GM21360 (cell line): ENCODE data around the gene HOXC10.

Experiments
- ATAC-seq: cut with Tn5 transposase; IDR thresholded peaks from one replicate; pipeline ENCODE4 v1.9.1; 2021; ENCODE audit warnings: mild to moderate bottlenecking, moderate library complexity; ENCODE audit not compliant: unreplicated experiment

HOXC10 gene

DNA sequence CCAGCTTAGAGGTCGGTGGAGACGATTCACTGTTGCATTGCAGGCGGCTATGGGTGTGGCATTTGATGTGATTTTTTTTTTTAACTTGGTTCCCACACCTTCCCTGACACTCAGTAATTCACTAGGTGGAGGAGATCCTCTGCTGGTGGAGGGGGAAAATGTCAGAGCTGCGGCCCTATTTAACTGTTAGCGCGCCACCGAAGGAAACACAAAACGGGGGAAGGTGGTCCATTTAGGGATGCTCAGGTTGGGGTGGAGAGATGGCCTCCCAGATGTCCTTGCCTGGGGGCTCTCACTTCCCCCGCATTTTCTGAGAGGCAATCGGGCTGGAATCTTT is 34.5 kb upstream of the HOXC10 start:
- ATAC-seq: no peak

GRCh38 chr12:53950789-53951576 is 34.0 kb upstream of the HOXC10 start:
- ATAC-seq: no peak

DNA sequence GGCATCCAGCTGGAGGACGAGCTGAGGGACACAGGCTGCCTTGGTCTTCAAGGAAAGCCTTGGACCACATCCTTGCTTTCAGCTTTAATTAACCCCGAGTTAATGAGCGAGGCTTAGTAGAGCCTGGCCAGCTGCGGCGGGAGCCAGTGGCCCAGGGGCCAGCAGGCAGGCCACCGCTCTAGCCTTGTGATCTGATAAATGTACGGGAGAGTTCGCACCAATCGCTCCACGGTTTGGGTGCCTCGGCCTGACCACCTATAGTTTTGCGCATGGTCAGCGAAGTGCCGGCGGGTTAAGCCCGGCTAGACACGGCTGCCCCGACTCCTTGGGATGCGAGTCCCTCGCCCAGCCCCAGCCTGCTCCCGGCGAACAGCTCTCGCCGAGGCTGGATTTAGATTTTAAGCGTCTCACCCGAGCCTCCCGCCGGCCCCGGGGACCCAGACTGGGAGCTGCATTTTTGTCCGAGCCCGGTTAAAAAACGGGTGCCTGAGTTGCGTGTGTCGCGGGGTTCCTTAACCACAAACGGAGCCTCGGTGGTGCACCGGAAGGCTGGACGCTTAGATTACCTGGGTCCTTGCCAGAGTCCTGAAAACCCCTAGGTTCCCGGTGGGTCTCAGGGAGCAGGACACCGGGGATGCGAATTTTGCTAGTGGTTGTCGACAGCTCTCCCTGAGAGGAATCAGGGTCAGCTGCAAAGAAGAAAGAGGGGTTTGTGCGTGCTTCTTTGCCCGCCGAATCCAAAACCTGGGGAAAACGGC is 33.2 kb upstream of the HOXC10 start:
- ATAC-seq: no peak

DNA sequence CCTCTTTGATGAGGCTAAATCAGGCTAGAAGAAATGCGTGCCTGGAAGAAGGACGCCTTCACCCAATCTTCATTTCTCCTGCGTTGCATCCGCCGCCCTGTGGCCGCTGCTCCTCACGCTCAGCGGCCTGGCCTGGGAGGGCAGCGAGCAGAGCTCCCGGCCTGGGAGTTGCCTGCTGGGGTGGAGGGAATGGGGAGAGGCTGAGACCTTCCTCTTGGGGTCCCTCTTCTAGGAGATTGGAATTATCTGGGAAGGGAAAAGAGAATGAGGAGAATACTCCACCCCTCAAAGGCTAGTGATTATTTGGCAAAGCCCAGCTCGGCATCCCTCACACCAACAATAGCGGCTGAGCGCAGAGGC is 32.6 kb upstream of the HOXC10 start:
- no peak for ATAC-seq

DNA sequence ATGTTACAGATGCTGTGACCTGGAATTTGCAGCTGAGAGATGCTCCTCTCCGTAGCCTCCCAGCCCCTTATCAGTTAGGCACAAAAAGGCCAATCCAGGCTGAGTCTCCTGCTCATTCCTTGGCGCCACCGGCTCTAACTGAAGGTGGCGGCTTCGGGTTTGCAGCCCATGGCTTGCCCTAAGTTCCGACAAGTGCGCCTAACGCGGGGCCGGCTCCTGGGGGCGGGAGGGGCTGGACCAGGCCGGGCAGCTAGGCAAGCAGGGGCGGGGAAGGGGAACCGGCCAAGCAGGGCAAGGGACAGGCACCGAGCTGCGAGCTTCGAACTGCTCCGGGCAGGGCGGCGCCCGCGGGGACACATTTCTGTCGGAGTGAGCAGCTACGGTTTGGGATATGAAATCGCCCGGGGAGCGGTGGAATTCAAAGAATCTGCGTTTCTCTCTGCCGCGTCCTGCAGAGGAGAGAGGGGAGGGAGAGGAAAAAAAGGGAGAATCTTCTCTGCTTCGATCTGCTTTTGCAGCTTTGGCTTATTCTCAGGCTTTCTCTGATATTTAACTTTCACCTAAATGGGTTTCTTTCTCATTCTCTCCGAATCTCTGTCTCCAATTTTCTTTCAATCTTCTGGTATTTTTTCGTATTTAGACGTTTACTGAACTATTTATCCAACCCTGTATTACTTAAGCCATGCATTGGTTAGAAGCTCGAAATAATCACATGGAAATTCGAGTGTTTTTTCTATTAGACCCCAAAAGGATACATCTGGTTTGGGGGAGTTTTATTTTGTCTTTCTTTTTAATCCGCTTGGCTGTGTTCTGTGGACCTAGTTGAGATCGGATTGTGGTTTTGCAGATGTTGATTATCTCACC is 31.8 kb upstream of the HOXC10 start:
- ATAC-seq: no peak

DNA sequence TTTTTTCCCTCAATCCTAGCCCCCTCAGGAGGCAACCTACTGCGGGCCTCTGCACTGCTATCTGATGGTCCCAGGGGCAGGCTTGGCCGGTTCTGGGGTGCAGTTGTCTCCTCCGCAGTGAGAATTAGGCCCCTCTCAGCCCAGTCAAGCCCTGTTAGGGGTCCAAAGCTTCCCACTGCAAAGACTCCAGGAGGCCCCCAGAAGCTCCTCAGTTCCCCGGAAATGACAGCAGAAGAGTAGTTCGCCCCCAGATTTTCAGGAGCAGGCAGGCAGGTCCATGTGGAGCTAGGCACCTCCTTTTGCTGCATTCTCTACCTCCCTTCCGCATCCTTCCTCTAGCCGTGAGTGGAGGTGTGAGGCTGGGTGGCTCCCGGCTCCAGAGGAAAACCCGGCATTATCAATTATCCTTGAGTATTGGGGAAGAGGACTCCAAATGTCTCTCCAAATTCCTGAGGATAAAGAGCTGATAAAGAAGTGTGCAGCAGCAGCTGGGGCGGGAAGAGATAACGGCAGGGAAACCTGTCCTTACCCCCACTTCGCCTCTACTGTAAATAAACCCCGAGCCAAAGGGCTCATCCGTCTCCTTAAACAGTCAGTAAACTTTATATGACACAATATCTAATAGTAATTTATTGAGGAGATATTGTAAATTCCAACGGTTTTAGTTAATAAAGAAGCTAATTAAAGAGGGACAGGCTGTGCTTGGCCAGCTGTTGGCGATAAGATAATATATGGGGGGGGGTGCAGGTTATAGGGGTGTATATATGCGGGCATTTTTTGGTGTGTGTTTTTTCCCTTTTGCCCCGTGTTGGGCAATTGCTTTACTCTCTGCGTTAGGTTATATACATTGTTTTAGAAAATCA is 30.9 kb upstream of the HOXC10 start:
- ATAC-seq: no peak

- no peak for ATAC-seq
Observed at GRCh38 chr12:53954694-53955035, 30.3 kb upstream of the HOXC10 start, which contains the start of gene HOXC12. HOXC12 (plus strand) TSS chr12:53954903; CDS start chr12:53954930, 27 bp downstream.

DNA sequence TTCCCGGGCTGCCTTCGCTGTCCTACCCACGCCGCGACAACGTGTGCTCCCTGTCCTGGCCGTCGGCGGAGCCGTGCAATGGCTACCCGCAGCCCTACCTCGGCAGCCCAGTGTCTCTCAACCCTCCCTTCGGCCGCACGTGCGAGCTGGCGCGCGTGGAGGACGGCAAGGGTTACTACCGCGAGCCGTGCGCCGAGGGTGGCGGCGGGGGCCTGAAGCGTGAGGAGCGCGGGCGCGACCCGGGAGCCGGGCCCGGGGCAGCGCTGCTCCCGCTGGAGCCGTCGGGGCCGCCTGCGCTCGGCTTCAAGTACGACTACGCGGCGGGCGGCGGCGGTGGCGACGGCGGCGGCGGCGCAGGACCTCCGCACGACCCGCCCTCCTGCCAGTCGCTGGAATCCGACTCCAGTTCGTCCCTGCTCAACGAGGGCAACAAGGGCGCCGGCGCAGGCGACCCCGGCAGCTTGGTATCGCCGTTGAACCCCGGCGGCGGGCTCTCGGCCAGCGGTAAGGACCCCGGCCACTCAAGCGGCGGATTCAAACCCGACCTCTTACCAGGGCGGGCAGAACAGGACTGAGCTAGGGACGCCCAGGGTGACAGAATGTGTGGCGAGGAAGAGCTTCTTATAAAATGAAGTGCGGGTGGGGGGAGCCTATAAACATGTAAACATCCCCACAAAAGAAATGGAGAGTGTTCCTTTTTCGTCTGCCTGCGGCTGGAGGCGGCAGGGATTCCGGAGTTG is 29.7 kb upstream of the HOXC10 start:
- no peak for ATAC-seq

- no peak for ATAC-seq
Observed at GRCh38 chr12:53955776-53956250, 29.1 kb upstream of the HOXC10 start.

GRCh38 chr12:53956251-53956887 is 28.6 kb upstream of the HOXC10 start:
- no peak for ATAC-seq

GRCh38 chr12:53956914-53957536 is 27.9 kb upstream of the HOXC10 start:
- ATAC-seq: no peak

DNA sequence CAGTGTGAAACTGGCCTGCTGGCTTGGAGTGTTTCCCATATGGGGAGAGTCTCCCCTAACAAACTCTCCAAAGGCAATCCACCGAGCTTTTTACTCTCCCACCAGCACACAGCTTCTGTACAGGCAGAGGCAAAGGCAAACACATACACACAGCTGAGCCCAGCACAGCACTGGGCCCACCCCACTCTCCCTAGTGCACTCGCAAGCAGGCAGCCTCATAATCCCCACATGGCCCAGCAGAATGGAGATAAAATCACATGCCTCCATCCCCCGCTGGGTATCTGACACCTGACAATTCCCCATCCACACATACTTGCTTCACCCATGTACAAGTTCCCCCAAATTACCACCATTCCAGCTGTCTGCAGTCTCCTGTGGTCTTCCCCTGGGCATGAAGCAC is 26.8 kb upstream of the HOXC10 start:
- ATAC-seq: no peak

DNA sequence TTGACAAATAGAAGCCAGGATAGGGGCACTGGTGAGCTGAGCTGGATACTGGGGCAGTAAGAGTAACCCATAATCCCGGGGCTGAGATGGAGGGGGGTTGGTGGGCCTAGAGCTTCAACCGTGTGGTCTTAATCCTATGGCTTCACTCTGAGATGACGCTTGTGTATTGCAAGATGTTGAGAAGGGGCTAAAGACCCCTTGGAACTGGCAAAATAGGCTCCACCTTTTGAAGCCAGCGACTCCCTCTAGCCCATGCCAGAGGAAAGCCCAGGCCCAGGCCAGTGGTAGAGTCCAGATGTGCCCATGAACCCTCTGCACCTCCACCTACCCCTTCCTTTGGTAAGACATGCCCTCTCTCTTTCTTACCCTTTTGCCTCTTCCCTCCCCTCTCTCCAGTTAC is 25.6 kb upstream of the HOXC10 start:
- no peak for ATAC-seq

- no peak for ATAC-seq
Observed at GRCh38 chr12:53960187-53961024, 24.5 kb upstream of the HOXC10 start.

GRCh38 chr12:53961025-53961761 is 23.8 kb upstream of the HOXC10 start:
- ATAC-seq: no peak

DNA sequence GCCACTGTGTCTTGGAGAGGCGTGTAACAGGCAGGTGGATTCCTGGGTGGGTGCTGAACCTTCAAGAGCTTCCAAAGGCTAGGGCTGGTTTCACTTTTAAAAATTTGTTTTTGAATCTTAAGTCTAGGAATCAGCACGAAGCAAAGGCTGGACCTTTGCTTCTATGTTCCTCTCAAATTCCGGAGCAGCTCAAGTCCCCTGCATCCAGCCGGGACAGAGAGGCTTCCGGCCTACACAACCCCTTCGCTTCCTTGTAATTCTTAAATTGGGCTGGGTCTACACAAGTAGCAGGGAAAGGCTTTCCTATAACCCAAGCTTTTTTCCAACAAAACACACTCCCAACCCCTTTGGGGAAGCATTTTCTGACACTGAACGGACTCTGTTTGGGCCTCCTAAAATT is 21.9 kb upstream of the HOXC10 start:
- ATAC-seq: no peak
